A673 (cell line): ENCODE measurements around the gene SLC30A2.

Experiments used
- EZH2 ChIP-seq: fragments of 200-600 bp; sonication (generic); IDR thresholded peaks from 2 replicates; pipeline ENCODE4 v1.6.1; 2017; ENCODE audit warnings: borderline replicate concordance, low read depth, mild to moderate bottlenecking, mixed read lengths, antibody characterized with exemption, low read length; ENCODE audit not compliant: poor library complexity, severe bottlenecking
- TF ChIP-seq, protein P1 (sequence below): fragments of 300-800, 200-600 bp; sonication (generic); conservative IDR thresholded peaks from 2 replicates; pipeline ENCODE4 v1.5.1; 2017; ENCODE audit warnings: low read depth, mild to moderate bottlenecking, antibody characterized with exemption, low read length, moderate library complexity, mixed read lengths

DNA sequence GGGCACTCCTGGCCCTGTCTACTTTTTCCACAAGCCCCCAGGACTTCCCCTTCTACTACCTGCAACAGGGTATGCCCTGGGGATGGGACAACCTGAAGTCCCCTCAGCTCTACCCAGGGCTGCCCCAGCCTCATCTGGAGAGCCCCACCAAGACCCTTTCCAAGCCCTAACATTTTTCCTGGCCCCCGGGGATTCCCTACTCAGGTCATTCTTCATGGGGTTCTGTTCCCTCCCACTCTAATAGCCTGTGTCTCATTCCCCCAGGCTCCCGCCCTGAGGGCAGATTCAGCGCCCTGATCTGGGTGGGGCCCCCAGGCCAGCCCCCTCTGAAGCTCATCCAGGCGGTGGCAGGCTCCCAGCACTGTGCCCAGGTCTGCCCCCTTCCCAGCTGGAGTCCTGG, 14.7 kb downstream of the SLC30A2 start:
- TF ChIP-seq, protein P1, sequence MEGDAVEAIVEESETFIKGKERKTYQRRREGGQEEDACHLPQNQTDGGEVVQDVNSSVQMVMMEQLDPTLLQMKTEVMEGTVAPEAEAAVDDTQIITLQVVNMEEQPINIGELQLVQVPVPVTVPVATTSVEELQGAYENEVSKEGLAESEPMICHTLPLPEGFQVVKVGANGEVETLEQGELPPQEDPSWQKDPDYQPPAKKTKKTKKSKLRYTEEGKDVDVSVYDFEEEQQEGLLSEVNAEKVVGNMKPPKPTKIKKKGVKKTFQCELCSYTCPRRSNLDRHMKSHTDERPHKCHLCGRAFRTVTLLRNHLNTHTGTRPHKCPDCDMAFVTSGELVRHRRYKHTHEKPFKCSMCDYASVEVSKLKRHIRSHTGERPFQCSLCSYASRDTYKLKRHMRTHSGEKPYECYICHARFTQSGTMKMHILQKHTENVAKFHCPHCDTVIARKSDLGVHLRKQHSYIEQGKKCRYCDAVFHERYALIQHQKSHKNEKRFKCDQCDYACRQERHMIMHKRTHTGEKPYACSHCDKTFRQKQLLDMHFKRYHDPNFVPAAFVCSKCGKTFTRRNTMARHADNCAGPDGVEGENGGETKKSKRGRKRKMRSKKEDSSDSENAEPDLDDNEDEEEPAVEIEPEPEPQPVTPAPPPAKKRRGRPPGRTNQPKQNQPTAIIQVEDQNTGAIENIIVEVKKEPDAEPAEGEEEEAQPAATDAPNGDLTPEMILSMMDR = no peak
- TF ChIP-seq EZH2 = no peak
